ENCODE results near the gene CCDC102B.

The CCDC102B gene

GRCh38 chr18:68780802-68781635 is 16.9 kb upstream of the CCDC102B start:
- no peak for TF ChIP-seq POLR2AphosphoS5 (IDR thresholded peaks at IDR 0.05; ENCODE audit: low read depth, low read length)
- TF ChIP-seq, protein P1, sequence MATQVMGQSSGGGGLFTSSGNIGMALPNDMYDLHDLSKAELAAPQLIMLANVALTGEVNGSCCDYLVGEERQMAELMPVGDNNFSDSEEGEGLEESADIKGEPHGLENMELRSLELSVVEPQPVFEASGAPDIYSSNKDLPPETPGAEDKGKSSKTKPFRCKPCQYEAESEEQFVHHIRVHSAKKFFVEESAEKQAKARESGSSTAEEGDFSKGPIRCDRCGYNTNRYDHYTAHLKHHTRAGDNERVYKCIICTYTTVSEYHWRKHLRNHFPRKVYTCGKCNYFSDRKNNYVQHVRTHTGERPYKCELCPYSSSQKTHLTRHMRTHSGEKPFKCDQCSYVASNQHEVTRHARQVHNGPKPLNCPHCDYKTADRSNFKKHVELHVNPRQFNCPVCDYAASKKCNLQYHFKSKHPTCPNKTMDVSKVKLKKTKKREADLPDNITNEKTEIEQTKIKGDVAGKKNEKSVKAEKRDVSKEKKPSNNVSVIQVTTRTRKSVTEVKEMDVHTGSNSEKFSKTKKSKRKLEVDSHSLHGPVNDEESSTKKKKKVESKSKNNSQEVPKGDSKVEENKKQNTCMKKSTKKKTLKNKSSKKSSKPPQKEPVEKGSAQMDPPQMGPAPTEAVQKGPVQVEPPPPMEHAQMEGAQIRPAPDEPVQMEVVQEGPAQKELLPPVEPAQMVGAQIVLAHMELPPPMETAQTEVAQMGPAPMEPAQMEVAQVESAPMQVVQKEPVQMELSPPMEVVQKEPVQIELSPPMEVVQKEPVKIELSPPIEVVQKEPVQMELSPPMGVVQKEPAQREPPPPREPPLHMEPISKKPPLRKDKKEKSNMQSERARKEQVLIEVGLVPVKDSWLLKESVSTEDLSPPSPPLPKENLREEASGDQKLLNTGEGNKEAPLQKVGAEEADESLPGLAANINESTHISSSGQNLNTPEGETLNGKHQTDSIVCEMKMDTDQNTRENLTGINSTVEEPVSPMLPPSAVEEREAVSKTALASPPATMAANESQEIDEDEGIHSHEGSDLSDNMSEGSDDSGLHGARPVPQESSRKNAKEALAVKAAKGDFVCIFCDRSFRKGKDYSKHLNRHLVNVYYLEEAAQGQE (IDR thresholded peaks at IDR 0.05; ENCODE audit: insufficient read depth in 1 of 2, low read depth in 2 of 2, low read length in 2 of 2) = no peak
- TF ChIP-seq SIN3A (IDR thresholded peaks at IDR 0.05; ENCODE audit: borderline replicate concordance, insufficient read depth, low read length) = no peak
- TF ChIP-seq FOXP2 (optimal IDR thresholded peaks at IDR 0.05; ENCODE audit: borderline replicate concordance, extremely low read depth, extremely low read length, insufficient read depth) = no peak

DNA sequence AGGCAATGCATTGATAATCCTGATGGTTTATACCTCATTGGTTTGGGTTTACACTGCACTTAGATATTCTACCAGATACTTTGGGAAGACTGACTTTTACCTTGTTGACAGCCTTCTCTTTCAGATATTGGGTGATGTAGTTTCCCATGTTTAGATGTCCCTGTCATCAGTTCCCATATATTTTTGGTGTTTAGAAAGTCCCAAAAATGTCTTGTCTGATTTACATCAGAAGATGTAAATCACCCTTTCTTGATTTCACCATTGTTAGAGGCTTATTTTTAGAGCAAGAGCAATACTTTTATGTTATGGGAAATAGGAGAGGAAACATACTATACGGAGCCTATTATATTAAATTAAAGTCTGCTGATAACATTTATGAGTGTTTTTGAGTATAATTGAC is 14.4 kb upstream of the CCDC102B start:
- no peak for TF ChIP-seq FOXP2 (optimal IDR thresholded peaks at IDR 0.05; ENCODE audit: borderline replicate concordance, extremely low read depth, extremely low read length, insufficient read depth)
- TF ChIP-seq TAF1 (IDR thresholded peaks at IDR 0.05; ENCODE audit: borderline replicate concordance, insufficient read depth, low read length) = no peak
- TF ChIP-seq, protein P1 (IDR thresholded peaks at IDR 0.05; ENCODE audit: insufficient read depth in 1 of 2, low read depth in 2 of 2, low read length in 2 of 2) = no peak
- no peak for TF ChIP-seq SIN3A (IDR thresholded peaks at IDR 0.05; ENCODE audit: borderline replicate concordance, insufficient read depth, low read length)
- TF ChIP-seq POLR2AphosphoS5 (IDR thresholded peaks at IDR 0.05; ENCODE audit: low read depth, low read length) = no peak

DNA sequence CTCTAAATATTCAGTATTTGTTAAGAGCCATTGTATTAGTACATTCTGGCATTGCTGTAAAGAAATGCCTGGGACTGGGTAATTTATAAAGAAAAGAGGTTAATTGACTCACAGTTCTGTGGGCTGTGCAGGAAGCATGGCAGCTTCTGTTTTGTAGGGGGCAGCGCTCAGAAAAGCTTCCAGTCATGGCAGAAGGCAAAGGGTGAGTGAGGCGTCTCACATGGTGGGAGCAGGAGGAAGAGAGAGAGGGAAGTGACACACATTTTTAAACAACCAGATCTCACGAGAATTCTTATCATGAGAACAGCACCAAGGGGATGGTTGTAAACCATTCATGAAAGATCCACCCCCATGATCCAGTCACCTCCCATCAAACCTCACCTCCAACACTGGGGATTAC is 13.8 kb upstream of the CCDC102B start:
- TF ChIP-seq SIN3A (IDR thresholded peaks at IDR 0.05; ENCODE audit: borderline replicate concordance, insufficient read depth, low read length) (no peak), TAF1 (IDR thresholded peaks at IDR 0.05; ENCODE audit: borderline replicate concordance, insufficient read depth, low read length) (no peak), POLR2AphosphoS5 (IDR thresholded peaks at IDR 0.05; ENCODE audit: low read depth, low read length) (no peak)

GRCh38 chr18:68791801-68792200 is 6.1 kb upstream of the CCDC102B start:
- no peak for TF ChIP-seq POLR2AphosphoS5 (IDR thresholded peaks at IDR 0.05; ENCODE audit: low read depth, low read length)

DNA sequence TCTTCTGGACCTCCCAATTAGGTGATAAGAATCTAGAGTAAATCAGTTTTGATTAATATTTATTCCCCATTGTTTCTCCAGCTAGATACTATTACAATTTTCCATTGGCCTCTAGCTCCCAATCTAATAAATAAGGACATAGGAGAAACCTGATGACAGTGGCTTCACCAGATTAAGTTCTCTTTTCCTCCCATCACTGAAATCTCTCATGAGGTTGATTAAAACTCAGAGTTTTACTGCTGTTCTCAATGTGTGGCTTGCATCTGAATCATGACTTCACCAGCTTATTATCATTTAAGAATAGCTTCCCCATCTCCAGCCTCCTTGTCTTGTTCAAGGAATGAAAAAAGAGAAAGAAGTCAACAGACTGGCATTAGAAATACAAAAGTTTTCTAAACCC is 3.9 kb upstream of the CCDC102B start:
- no peak for TF ChIP-seq TAF1 (IDR thresholded peaks at IDR 0.05; ENCODE audit: borderline replicate concordance, insufficient read depth, low read length)
- TF ChIP-seq SIN3A (IDR thresholded peaks at IDR 0.05; ENCODE audit: borderline replicate concordance, insufficient read depth, low read length) = no peak
- TF ChIP-seq, protein P1 (IDR thresholded peaks at IDR 0.05; ENCODE audit: insufficient read depth in 1 of 2, low read depth in 2 of 2, low read length in 2 of 2) = no peak

GRCh38 chr18:68796936-68797690 is 767 bp upstream of the CCDC102B start:
- TF ChIP-seq, protein P1 (IDR thresholded peaks at IDR 0.05; ENCODE audit: insufficient read depth in 1 of 2, low read depth in 2 of 2, low read length in 2 of 2) = no peak
- TF ChIP-seq SIN3A (IDR thresholded peaks at IDR 0.05; ENCODE audit: borderline replicate concordance, insufficient read depth, low read length) (no peak), TAF1 (IDR thresholded peaks at IDR 0.05; ENCODE audit: borderline replicate concordance, insufficient read depth, low read length) (no peak), POLR2AphosphoS5 (IDR thresholded peaks at IDR 0.05; ENCODE audit: low read depth, low read length) (no peak), FOXP2 (optimal IDR thresholded peaks at IDR 0.05; ENCODE audit: borderline replicate concordance, extremely low read depth, extremely low read length, insufficient read depth) (no peak)

All from PFSK-1 (cell line).